Measurements from ENCODE around the gene CGB7.

- no peak for TF ChIP-seq CTCF (IDR thresholded peaks at IDR 0.05; ENCODE audit: insufficient read depth, low read depth, low read length)
- no peak for TF ChIP-seq EZH2 (IDR thresholded peaks at IDR 0.05; ENCODE audit: insufficient read depth, low read length)
These were observed 36.3 kb downstream of the CGB7 start for GRCh38 chr19:49020931-49021895.

Measured in astrocyte (in vitro differentiated cells and primary cell).